Jurkat, Clone E6-1 (cell line): ENCODE measurements around the gene SYP.

Experiments used
- DNase-seq: peaks from one replicate; pipeline ENCODE4 v3.0.0-alpha.2; 2011; ENCODE audit warnings: low read depth, low spot score
- H3K4me3 ChIP-seq: 2 replicates; pipeline ENCODE4 v1.5.1; 2011; ENCODE audit warnings: mild to moderate bottlenecking, low read length, control low read depth, moderate library complexity

The SYP gene

GRCh38 chrX:49226946-49227345 is 27.0 kb upstream of the SYP start:
- no peak overlapping the region for H3K4me3 ChIP-seq
- no peak for DNase-seq

- no peak for DNase-seq
- no peak overlapping the region for H3K4me3 ChIP-seq
Measured at GRCh38 chrX:49225858-49226257, 25.9 kb upstream of the SYP start.

- H3K4me3 ChIP-seq = no peak overlapping the region
- DNase-seq = no peak
Measured at GRCh38 chrX:49221868-49222267, 21.9 kb upstream of the SYP start.

- no peak overlapping the region for H3K4me3 ChIP-seq
- no peak for DNase-seq
Measured at GRCh38 chrX:49220100-49220499, 20.1 kb upstream of the SYP start.

- H3K4me3 ChIP-seq = no peak overlapping the region
- no peak for DNase-seq
Measured at GRCh38 chrX:49214996-49215526, 15.1 kb upstream of the SYP start.

- no peak overlapping the region for H3K4me3 ChIP-seq
- DNase-seq = no peak
Measured at GRCh38 chrX:49214416-49214815, 14.4 kb upstream of the SYP start.

GRCh38 chrX:49212861-49213260 is 12.9 kb upstream of the SYP start:
- no peak for DNase-seq
- H3K4me3 ChIP-seq = no peak overlapping the region

GRCh38 chrX:49212209-49212608 is 12.2 kb upstream of the SYP start:
- no peak for DNase-seq
- no peak overlapping the region for H3K4me3 ChIP-seq

- H3K4me3 ChIP-seq = no peak overlapping the region
- DNase-seq = no peak
Measured at GRCh38 chrX:49211074-49211473, 11.1 kb upstream of the SYP start.

GRCh38 chrX:49210406-49210805 is 10.4 kb upstream of the SYP start:
- no peak overlapping the region for H3K4me3 ChIP-seq
- no peak for DNase-seq

GRCh38 chrX:49209434-49210251 is 9.7 kb upstream of the SYP start:
- no peak for DNase-seq

GRCh38 chrX:49208399-49208798 is 8.4 kb upstream of the SYP start:
- no peak overlapping the region for H3K4me3 ChIP-seq
- no peak for DNase-seq

More at GRCh38 chrX:49209434-49210251, 9.7 kb upstream of the SYP start:
- H3K4me3 ChIP-seq = no peak overlapping the region

- H3K4me3 ChIP-seq = no peak overlapping the region
- DNase-seq = no peak
Measured at GRCh38 chrX:49206543-49206942, 6.5 kb upstream of the SYP start.

GRCh38 chrX:49205443-49205842 is 5.5 kb upstream of the SYP start:
- DNase-seq = no peak
- no peak overlapping the region for H3K4me3 ChIP-seq

- no peak overlapping the region for H3K4me3 ChIP-seq
- no peak for DNase-seq
Measured at GRCh38 chrX:49204709-49205108, 4.7 kb upstream of the SYP start.

GRCh38 chrX:49204017-49204416 is 4.0 kb upstream of the SYP start:
- no peak for DNase-seq

GRCh38 chrX:49203536-49203935 is 3.5 kb upstream of the SYP start:
- no peak overlapping the region for H3K4me3 ChIP-seq
- no peak for DNase-seq

More at GRCh38 chrX:49204017-49204416, 4.0 kb upstream of the SYP start:
- H3K4me3 ChIP-seq = no peak overlapping the region

GRCh38 chrX:49202022-49202421 is 2.0 kb upstream of the SYP start:
- no peak for DNase-seq
- H3K4me3 ChIP-seq = no peak overlapping the region

GRCh38 chrX:49199315-49199595 is 738 bp downstream of the SYP start:
- DNase-seq = no peak
- no peak overlapping the region for H3K4me3 ChIP-seq

- no peak overlapping the region for H3K4me3 ChIP-seq
- no peak for DNase-seq
Measured at GRCh38 chrX:49198540-49199314, 1.3 kb downstream of the SYP start.
